Right atrium auricular region (tissue), 2 donors: Measurements from ENCODE around the gene PERP. TPM values are rescaled to one million over a fixed set of nuclear protein-coding genes. Genes with fewer than 3 reads are reported as not detected.

Experiments used
- DNase-seq: peaks from one replicate; pipeline ENCODE4 v3.0.0-alpha.2; 2019; ENCODE audit warnings: low spot score
- H3K27ac ChIP-seq, 2 donors: fragments of 200-600 bp; sonication (generic); 1 replicate in 1 of 2; 2 replicates in 1 of 2; pipeline ENCODE4 v1.5.1; 2016 to 2019
- H3K27me3 ChIP-seq, 2 donors: fragments of 200-600 bp; sonication (generic); one replicate each; pipeline versions ENCODE4 v1.5.1 to v1.6.0; 2017 to 2019
- H3K36me3 ChIP-seq: fragments of 200-600 bp; sonication (generic); one replicate; pipeline ENCODE4 v1.5.1; 2016
- H3K4me1 ChIP-seq, 2 donors: fragments of 200-600 bp; sonication (generic); one replicate each; pipeline versions ENCODE4 v1.5.1 to v1.6.0; 2017 to 2019
- H3K4me3 ChIP-seq, 2 donors: fragments of 200-600 bp; sonication (generic); 1 replicate in 1 of 2; 2 replicates in 1 of 2; pipeline ENCODE4 v1.5.1; 2017 to 2019; ENCODE audit warnings: mild to moderate bottlenecking in 1 of 2, moderate library complexity in 1 of 2
- H3K9me3 ChIP-seq, 2 donors: fragments of 200-600 bp; sonication (generic); one replicate each; pipeline ENCODE4 v1.5.1; 2019
- total RNA-seq, 2 donors: library from RNA; depleted of rRNA; stranded (reverse); fragments of >200 nt; gene quantifications; one replicate each; pipeline ENCODE4 v1.1.0, GENCODE V29; 2016
- TF ChIP-seq, protein P1 (sequence below), 2 donors: fragments of 200-600 bp; sonication (generic); IDR thresholded peaks; one replicate each; pipeline ENCODE4 v1.5.1; 2019; ENCODE audit warnings: antibody characterized with exemption in 2 of 2

PERP gene
- 10 to 100 TPM; 46.3 to 57.8 TPM for total RNA-seq

- H3K27me3 ChIP-seq: no peaks in the 10 kb centered on the region
- peak within 1 kb of the TSS; percentile 71 to 81 for H3K4me3 ChIP-seq
- H3K9me3 ChIP-seq: no peaks in the 10 kb centered on the region
- TF ChIP-seq, protein P1, sequence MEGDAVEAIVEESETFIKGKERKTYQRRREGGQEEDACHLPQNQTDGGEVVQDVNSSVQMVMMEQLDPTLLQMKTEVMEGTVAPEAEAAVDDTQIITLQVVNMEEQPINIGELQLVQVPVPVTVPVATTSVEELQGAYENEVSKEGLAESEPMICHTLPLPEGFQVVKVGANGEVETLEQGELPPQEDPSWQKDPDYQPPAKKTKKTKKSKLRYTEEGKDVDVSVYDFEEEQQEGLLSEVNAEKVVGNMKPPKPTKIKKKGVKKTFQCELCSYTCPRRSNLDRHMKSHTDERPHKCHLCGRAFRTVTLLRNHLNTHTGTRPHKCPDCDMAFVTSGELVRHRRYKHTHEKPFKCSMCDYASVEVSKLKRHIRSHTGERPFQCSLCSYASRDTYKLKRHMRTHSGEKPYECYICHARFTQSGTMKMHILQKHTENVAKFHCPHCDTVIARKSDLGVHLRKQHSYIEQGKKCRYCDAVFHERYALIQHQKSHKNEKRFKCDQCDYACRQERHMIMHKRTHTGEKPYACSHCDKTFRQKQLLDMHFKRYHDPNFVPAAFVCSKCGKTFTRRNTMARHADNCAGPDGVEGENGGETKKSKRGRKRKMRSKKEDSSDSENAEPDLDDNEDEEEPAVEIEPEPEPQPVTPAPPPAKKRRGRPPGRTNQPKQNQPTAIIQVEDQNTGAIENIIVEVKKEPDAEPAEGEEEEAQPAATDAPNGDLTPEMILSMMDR (IDR thresholded peaks at IDR 0.05): peak in 1 of 2 donors; percentile 18
- H3K4me1 ChIP-seq: peaks cover 0 to 20% of the 10 kb centered on the region in 2 donors
- DNase-seq: peak; percentile 65
- peak within 1 kb of the TSS; percentile 91 to 92 for H3K27ac ChIP-seq
- H3K36me3 ChIP-seq: no peaks in the 10 kb centered on the region
These were observed at the start of gene PERP for GRCh38 chr6:138107078-138107751. PERP (minus strand) TSS chr6:138107419; CDS start chr6:138107340, 79 bp downstream.

- Histone ChIP-seq H3K4me3 (no peak overlapping the region), H3K27me3 (peaks cover 0 to under 1% of the 10 kb centered on the region in 2 donors)
- TF ChIP-seq, protein P1 (IDR thresholded peaks at IDR 0.05): no peak
These were observed 48.2 kb upstream of the PERP start for GRCh38 chr6:138155443-138155842.

GRCh38 chr6:138146544-138146943 lies 39.3 kb upstream of the PERP start:
- Histone ChIP-seq H3K36me3 (no peaks in the 10 kb centered on the region), H3K27ac (no peak overlapping the region), H3K4me3 (no peak overlapping the region), H3K27me3 (no peaks in the 10 kb centered on the region), H3K4me1 (no peaks in the 10 kb centered on the region), H3K9me3 (no peaks in the 10 kb centered on the region)
- DNase-seq: no peak
- TF ChIP-seq, protein P1 (IDR thresholded peaks at IDR 0.05): no peak

More at GRCh38 chr6:138155443-138155842, 48.2 kb upstream of the PERP start:
- DNase-seq: no peak
- no peak overlapping the region for H3K27ac ChIP-seq
- H3K4me1 ChIP-seq: no peaks in the 10 kb centered on the region
- H3K36me3 ChIP-seq: no peaks in the 10 kb centered on the region
- peaks cover 0 to 11% of the 10 kb centered on the region in 2 donors for H3K9me3 ChIP-seq

- no peak overlapping the region for H3K4me3 ChIP-seq
- no peaks in the 10 kb centered on the region for H3K27me3 ChIP-seq
- H3K9me3 ChIP-seq: no peaks in the 10 kb centered on the region
- no peaks in the 10 kb centered on the region for H3K36me3 ChIP-seq
- no peaks in the 10 kb centered on the region for H3K4me1 ChIP-seq
- no peak overlapping the region for H3K27ac ChIP-seq
- no peak for DNase-seq
- TF ChIP-seq, protein P1 (IDR thresholded peaks at IDR 0.05): no peak
These were observed 38.2 kb upstream of the PERP start for GRCh38 chr6:138145402-138145801.

DNA sequence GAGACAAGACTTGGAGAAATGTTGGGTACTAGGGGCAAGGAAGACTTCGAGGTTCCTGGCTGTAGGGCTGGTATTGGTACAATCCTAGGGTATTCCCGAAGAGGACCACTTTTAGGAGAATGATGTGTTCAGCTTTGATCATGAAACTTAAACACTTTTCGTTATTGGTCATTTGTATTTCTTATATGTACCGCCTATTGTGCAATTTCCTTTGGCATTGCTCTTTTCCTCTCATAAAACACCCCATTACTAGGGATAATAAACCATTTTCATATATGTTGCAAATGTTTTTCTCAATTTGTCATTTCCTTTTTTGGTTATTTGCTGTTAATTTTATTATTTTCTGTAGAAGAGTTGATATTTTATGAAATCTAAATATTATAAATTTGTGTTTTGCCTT lies 35.6 kb upstream of the PERP start:
- Histone ChIP-seq H3K4me1 (no peaks in the 10 kb centered on the region), H3K4me3 (no peak overlapping the region), H3K36me3 (no peaks in the 10 kb centered on the region), H3K9me3 (no peaks in the 10 kb centered on the region), H3K27ac (no peak overlapping the region), H3K27me3 (no peaks in the 10 kb centered on the region)
- TF ChIP-seq, protein P1 (IDR thresholded peaks at IDR 0.05): no peak
- DNase-seq: no peak

DNA sequence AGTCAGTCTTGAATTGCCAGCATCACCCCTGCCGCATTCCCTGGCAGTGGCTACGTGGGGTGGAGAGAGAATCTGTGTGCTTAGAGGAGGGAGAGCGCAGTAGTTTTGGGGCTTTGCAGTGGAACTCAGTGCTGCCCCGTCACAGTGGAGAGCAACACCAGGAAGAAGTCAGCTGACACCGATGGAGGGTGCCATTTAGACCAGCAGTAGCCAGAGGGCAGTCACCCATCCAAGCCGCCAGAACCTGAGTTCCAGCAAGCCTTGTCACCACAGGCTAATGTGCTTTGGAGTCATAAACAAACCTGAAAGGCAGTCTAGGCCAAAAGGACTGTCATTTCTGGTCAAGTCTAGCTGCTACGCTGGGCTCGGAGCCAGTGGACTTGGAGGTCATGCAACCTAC lies 22.0 kb upstream of the PERP start:
- Histone ChIP-seq H3K4me3 (no peak overlapping the region), H3K27ac (no peak overlapping the region), H3K9me3 (no peaks in the 10 kb centered on the region), H3K36me3 (no peaks in the 10 kb centered on the region), H3K27me3 (no peaks in the 10 kb centered on the region), H3K4me1 (no peaks in the 10 kb centered on the region)
- no peak for DNase-seq
- TF ChIP-seq, protein P1 (IDR thresholded peaks at IDR 0.05): no peak
